HG03439 (cell line): Measurements from ENCODE around the gene KCTD11.
A peak's percentile ranks its signal among the peaks of the same experiment; 100 is the strongest.

Source experiments
- ATAC-seq: cut with Tn5 transposase; IDR thresholded peaks from one replicate; pipeline ENCODE4 v1.9.1; 2021; ENCODE audit warnings: mild to moderate bottlenecking, moderate library complexity; ENCODE audit not compliant: unreplicated experiment

Gene KCTD11

GRCh38 chr17:7351665-7352502 lies at the start of gene KCTD11:
Gene KCTD11 (plus strand): TSS chr17:7352162.
- ATAC-seq = peak; percentile 42

DNA sequence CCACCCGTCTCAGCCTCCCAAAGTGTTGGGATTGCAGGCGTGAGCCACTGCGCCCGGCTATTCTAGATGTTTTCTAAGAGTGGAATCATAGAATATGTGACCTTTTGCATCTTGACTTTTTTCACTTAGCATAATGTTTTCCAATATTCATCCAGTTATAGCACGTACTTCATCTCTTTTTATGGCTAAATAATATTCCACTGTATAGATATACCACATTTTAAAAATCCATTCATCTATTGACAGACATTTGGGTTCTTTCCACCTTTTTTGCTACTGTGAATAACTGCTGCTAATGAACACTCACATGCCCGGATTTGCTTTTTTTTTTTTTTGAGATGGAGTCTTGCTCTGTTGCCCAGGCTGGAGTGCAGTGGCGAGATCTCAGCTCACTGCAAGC lies 47.8 kb upstream of the KCTD11 start:
- no peak for ATAC-seq

DNA sequence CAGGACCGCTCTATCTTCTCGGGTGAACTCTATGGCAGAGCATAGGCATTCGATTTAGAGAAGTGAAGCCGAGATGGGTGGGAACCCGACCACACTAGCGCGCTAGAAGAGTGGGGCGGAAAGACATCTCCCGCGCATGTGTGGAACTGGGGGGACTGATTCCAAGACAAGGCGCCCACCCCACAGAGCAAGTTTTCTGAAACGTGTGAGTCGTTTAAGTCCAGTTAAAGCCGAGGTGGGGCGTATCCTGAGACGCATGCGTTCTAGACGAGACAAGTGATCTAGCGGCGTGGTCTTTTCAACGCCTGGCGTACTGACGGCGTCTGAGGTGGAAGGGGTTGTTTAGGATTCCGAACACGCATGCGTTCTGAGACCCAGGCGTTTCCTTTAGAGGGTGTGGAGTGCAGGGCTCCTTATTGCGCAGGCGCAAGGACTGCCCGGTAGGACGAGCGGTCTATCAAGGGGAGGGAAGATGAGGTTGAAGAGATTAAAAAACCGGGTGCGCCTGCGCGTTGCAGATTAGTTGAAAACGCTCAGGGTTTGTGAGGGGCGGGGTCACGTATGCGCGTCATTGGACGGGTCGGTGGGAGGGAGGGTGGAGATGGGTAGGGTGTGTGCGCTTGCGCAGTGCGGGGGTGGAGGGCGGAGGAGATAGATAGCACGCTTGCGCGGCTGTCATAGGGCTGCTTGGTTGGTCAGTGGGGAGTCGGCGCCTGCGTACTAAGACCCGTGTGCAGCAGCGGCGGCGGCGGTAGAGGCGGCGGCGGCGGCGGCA lies 44.9 kb upstream of the KCTD11 start, which contains the start of gene EIF5A:
TSS of gene EIF5A (plus strand) at position 718 of the 775 bp plus-strand sequence. CDS start 2,008 bp downstream, outside the sequence.
- peak; percentile 68 for ATAC-seq

GRCh38 chr17:7307686-7308624 lies 44.0 kb upstream of the KCTD11 start:
- no peak for ATAC-seq

DNA sequence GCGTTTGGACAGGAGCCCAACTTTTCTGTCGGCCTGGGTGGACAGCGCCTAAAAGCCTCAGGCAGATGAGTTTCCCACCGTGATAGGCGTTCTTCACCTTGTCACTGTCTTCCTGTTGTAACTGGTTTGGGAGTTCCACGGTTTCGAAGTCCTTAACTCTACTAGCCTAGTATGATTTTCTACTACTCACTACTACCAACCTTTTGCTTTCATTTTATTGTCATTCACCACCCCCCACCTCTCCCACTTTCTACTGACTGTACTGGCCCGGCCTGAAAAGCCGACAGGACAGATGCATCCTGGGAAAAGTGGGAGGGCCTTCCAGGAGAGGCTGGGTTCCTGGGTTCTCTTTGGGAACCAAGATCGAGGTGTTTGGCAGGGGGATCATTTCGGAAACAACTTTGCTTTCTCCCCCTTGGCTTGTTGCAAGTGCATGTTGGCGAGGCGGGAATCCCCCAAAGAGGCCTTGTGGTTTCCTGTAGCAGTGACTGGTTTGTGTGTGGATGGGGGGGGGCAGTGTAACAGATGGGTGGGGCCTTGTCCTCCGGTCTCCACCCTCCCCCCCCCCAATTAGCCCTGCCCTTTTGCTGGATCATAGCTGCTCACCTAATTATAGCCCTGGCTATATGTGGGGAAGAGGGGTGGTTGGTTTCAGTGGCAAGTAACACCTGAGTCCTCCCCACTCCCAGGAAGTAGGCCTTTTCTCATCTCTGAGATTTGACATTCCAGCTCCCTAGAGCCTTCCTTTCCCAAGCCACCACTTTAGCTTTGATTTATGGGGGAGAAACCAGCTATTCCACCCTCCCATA lies 43.1 kb upstream of the KCTD11 start:
- no peak for ATAC-seq

- no peak for ATAC-seq
Observed at GRCh38 chr17:7309628-7310027, 42.3 kb upstream of the KCTD11 start.

GRCh38 chr17:7311110-7311705 lies 40.8 kb upstream of the KCTD11 start:
- no peak for ATAC-seq

GRCh38 chr17:7312432-7313087 lies 39.4 kb upstream of the KCTD11 start:
- no peak for ATAC-seq

DNA sequence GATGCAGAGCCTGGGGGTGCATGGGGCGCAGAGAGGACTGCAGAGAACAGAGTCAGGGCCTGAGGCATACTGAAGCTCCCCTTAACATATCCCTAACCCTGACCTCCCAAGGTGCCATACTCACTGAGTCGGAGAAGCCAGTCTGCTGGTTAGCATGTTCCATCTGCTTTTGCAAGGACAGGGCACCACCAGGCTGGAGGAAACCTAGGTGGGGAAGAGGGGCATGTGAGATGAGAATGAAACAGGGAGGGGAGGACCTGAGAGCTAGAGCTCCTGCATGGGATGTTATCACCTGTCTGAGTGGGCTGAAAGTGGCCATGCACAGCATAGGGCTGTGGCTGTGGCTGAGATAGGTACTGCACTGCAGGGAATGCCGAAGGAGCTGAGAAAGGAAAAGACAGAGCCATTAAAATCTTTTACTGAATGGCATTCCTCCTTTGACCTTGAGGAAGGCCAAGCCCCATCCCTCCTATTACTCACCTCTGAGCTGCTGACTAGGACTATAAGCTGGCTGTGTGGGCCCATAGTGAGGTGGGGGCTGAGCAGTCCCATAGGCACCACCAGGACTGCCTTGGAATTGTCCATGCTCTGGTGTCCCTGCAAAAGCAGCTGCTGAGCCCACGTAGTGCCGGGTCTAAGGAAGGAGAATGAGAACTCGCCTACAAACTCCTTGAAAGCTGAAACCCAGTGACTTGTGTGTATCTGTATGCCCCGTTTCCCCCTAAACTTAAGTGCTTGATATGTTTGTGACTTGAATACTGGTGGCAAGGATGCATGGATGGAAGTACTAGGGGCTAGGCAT lies 38.7 kb upstream of the KCTD11 start:
- ATAC-seq = no peak

GRCh38 chr17:7313890-7314718 lies 37.9 kb upstream of the KCTD11 start:
- no peak for ATAC-seq

DNA sequence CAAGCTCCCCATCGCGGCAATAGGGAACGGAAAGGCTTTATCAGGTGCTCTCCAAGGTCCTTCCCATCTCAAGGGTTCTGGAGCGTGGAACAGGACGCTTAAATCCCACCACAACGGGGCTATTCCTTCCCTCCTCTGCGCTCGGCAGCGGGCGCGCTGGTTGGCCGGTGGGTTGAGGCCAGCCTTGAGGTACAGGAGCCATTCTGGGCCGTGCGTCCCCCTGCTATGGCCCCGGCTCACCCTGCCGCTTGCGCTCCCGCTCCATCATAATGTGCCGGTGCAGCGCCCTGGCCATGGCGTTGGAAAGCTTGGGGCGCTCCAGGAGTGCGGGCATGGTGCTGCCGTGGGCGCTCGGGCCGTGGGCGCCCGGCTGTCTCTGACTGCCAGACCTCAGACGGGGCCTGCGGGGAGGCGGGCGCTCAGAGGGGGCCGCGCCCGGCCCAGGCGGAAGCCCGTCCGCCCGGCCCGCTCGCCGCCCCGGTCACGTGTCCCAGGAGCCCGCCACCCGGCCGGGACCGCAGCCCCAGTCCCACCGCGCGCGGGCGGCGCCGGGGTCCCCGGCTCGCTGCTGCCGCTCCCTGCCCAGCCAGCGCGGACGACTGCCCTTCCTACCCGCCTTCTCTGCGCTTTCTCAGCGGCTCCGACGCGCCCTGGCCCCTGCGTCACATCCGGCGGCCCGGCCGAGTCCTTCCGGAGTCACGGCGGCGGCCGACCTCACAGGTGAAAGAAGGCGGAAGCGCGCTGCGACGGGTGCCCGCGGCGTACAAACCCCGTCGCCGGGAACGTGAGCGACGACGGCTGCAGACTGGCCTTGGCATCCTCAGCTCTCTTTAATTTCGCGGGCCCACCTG lies 37.0 kb upstream of the KCTD11 start, which contains the start of gene GPS2:
TSS of gene GPS2 (minus strand) at position 642 of the 851 bp plus-strand sequence. CDS start at position 334, 308 bp downstream.
- peak; percentile 58 for ATAC-seq

DNA sequence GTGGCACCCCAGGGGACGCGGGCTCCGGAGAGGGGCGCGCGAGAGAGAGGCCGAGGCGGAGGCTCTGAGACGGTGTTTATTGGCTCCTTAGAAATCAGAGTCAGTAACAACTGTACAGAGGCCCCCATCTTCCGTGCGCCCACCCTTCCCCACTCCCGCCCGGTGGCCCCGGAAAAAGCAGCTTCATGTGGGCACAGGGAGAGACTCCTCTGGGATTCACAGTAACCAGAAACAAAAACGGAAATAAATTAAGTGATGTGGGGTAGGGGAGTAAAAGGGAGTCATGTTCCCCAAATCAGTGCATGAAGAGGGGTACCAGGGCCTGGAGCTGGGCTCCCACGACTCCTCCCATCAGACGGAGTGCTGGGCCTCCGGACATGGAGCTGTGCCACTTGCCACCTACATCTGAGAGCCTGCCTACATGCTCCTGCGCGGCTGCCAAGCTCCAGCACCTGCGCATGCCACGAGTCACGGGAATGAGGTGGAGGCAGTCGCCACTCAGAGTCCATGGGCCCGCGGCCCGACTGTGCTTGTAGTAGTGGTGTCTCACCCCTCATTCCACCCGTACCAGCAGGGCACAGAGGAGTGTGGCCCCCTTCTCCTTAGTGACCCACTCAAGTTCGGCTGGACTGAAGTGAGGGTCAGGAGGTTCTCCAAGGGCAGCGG lies 36.3 kb upstream of the KCTD11 start:
- ATAC-seq = no peak

GRCh38 chr17:7317161-7317803 lies 34.7 kb upstream of the KCTD11 start:
- ATAC-seq = no peak

GRCh38 chr17:7318121-7318860 lies 33.7 kb upstream of the KCTD11 start:
- no peak for ATAC-seq

DNA sequence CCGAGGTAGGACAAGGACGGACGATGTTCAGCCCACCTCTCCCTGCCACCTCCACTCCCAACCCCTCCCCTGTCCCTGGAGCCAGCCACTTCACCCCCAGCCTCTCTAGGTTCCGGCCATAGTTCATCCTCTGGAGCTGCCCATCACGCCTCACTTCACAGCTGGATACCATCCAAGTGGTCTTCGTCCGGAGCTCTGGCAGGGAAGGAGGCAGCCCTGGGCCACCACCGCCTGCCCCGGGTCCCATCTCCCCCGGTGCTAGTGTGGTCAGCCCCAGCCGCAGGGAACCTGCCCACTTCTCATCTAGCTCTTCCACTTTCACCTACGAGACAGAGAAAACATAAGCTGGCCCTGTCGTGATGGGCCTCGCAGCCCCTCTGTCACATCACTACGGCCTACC lies 30.5 kb upstream of the KCTD11 start:
- no peak for ATAC-seq
